OCI-LY1 (cell line): ENCODE measurements around the gene PRELP.

Experiments used
- CTCF ChIP-seq: fragments of 200-600 bp; sonication (generic), shearing (Covaris generic); IDR thresholded peaks from 2 replicates; pipeline ENCODE4 v1.5.1; 2017; ENCODE audit warnings: mild to moderate bottlenecking, antibody characterized with exemption, low read length, moderate library complexity, mixed read lengths
- EZH2 ChIP-seq: fragments of 200-600 bp; sonication (generic), shearing (Covaris generic); IDR thresholded peaks from 2 replicates; pipeline ENCODE4 v1.8.0; 2017; ENCODE audit warnings: borderline replicate concordance, mixed run types, mild to moderate bottlenecking, antibody characterized with exemption, low read length, moderate library complexity, mixed read lengths

GRCh38 chr1:203448521-203449061, 27.0 kb upstream of the PRELP start:
- TF ChIP-seq CTCF (no peak), EZH2 (no peak)
